ENCODE data around the gene SLCO3A1. TPM values are rescaled to one million over a fixed set of nuclear protein-coding genes. Genes with fewer than 3 reads are reported as not detected.

The SLCO3A1 gene
- total and polyA plus RNA-seq, 12 donors: 1.8 to 26.6 (median 17.2) TPM

DNA sequence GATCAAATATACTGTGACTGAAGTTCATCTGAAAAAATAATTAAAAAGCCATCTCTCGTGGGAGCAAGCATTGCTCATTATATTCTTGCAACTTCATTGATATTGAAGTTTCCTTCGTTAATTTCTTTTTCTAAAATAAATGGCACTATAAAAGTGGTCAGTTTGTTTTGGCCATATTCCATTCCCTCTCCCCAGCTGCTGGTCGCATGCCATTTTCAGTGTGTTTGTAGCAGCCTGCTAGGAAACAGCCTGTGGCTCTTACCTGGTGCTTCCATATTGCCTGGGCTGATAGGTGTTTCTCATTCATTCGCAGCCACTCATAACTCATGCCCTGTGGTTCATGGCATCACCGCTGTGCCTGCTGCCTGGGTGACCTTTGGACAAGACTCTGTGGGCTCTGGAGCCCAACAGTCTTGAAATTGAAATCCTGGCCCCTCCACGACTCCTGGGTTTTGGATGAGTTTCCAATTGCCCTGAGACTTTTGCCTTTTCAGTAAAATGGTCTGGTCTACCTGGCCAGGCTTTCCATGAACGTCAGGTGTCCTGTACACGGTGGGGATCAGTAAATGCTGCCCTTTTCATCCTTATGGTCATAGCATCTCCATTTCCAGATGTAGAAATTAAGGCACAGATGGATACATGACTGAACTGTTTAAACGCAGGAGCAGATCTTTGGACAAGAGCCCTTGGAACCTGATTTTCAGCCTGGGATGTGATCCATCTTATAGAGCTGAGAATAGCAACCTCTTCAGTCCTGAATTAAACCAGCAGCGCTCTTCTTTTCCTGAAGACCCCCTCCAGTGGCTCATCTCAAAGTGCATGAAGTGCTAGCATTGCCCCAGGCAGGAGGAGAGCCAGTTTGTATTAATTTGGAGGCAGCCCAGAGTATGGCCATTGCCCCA, 69.4 kb downstream of the SLCO3A1 start:
- intact Hi-C loops (cut with DNase I): no loop called here
- TF ChIP-seq, protein P1, sequence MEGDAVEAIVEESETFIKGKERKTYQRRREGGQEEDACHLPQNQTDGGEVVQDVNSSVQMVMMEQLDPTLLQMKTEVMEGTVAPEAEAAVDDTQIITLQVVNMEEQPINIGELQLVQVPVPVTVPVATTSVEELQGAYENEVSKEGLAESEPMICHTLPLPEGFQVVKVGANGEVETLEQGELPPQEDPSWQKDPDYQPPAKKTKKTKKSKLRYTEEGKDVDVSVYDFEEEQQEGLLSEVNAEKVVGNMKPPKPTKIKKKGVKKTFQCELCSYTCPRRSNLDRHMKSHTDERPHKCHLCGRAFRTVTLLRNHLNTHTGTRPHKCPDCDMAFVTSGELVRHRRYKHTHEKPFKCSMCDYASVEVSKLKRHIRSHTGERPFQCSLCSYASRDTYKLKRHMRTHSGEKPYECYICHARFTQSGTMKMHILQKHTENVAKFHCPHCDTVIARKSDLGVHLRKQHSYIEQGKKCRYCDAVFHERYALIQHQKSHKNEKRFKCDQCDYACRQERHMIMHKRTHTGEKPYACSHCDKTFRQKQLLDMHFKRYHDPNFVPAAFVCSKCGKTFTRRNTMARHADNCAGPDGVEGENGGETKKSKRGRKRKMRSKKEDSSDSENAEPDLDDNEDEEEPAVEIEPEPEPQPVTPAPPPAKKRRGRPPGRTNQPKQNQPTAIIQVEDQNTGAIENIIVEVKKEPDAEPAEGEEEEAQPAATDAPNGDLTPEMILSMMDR (IDR thresholded peaks at IDR 0.05): no peak
- TF ChIP-seq POLR2A (IDR thresholded peaks at IDR 0.05): no peak
- Histone ChIP-seq H3K27ac (no peak overlapping the region), H3K27me3 (no peaks in the 10 kb centered on the region), H3K4me1 (replicated peaks in 1 of 2) (peaks cover 0 to 26% of the 10 kb centered on the region in 2 donors), H3K36me3 (replicated peaks in 1 of 2) (no peaks in the 10 kb centered on the region), H3K9me3 (replicated peaks in 1 of 3) (no peaks in the 10 kb centered on the region), H3K4me3 (no peak overlapping the region)
- 68 to 78% (median 75%) methylated on average over 10 of the region's 10 CpGs for WGBS, 4 donors
- DNase-seq: no peak

DNA sequence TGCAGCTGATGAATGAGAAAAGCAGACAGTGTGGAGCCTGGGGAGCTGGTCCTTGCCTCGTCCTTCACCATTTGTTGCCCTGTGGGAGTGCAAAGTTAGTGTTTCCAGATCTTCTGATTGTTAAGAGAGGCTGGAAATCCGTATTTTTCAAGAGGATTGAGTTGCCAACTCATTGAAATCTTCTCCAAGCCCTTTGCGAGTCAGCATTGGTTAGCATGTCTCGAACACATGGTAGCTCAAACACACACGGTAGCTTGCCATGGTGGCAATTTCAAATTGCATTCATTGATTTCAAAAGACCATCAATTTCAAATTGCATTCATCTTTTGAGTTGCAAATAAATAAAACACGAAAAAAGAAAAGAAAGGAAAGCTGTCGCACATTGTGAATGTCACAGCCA, 70.7 kb downstream of the SLCO3A1 start:
- TF ChIP-seq POLR2A (IDR thresholded peaks at IDR 0.05): no peak
- TF ChIP-seq, protein P1 (IDR thresholded peaks at IDR 0.05): no peak
- Histone ChIP-seq H3K4me3 (no peak overlapping the region), H3K9me3 (replicated peaks in 1 of 3) (no peaks in the 10 kb centered on the region), H3K27ac (no peak overlapping the region), H3K36me3 (replicated peaks in 1 of 2) (no peaks in the 10 kb centered on the region), H3K4me1 (replicated peaks in 1 of 2) (peaks cover 0 to 27% of the 10 kb centered on the region in 2 donors), H3K27me3 (no peaks in the 10 kb centered on the region)
- intact Hi-C loops (cut with DNase I): no loop called here
- no peak for DNase-seq
- 91 to 95% (median 92%) methylated on average over 7 of the region's 7 CpGs for WGBS, 4 donors

DNA sequence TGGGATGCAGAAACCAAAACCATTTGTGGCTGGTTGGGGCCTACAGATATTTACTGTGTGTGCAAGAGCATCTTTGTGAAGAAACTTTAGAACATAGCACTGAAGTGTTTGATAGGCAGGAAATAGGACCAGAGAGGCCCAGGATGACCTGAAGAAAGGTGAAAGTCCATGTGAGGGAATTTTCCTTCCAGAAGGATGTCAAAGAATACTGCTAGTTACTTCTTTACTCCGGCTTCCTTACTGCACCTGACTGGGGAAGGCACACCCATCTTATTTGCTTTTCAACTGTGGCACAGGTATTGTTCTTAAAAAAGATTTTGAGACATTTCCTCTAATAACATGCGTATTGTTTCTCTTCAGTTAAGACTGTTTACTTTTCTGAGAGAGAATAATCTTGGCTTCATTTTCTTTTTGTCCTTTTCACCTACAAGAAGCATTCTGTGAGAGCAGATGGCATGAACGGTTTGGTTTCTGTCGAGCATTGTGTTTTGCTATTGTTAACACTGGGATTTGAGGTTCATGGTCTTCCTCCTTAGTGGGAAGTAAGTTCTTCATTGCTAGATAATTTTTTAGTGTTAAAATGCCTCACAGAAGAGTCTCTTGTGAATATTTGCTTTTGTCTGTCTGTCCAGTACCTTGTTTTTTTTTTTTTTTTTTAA, 71.5 kb downstream of the SLCO3A1 start:
- H3K4me1 ChIP-seq (replicated peaks in 1 of 2): peaks cover 0 to 27% of the 10 kb centered on the region in 2 donors
- no peaks in the 10 kb centered on the region for H3K36me3 ChIP-seq (replicated peaks in 1 of 2)
- DNase-seq: no peak
- H3K4me3 ChIP-seq: no peak overlapping the region
- intact Hi-C loops (cut with DNase I): no loop called here
- no peaks in the 10 kb centered on the region for H3K9me3 ChIP-seq (replicated peaks in 1 of 3)
- H3K27ac ChIP-seq: no peak overlapping the region
- TF ChIP-seq, protein P1 (IDR thresholded peaks at IDR 0.05): no peak
- WGBS, 4 donors: 73 to 91% (median 87%) methylated on average over 4 of the region's 4 CpGs
- no peaks in the 10 kb centered on the region for H3K27me3 ChIP-seq

DNA sequence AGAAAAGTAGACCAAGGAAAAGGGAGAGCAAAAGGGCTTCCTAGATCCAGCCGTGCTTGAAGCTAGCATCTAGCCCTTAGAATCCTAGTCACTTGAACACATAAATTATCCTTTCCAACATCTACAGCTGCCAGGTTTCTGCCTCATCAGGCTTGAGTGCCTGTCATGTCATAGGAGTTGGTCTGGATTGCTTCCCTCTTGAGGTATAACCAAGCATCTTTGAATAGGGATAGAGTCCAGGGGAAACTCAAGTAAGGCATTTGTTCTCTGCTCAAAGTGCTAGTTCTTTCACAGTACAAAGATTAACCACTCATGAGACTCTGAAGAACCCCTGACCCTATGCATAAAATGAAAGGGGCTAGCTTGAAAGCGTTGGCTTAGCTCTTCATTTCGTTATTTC, 72.3 kb downstream of the SLCO3A1 start:
- 92 to 97% (median 95%) methylated on average over 3 of the region's 3 CpGs for WGBS, 4 donors
- no peak overlapping the region for H3K27ac ChIP-seq
- peaks cover 0 to 27% of the 10 kb centered on the region in 2 donors for H3K4me1 ChIP-seq (replicated peaks in 1 of 2)
- H3K9me3 ChIP-seq (replicated peaks in 1 of 3): no peaks in the 10 kb centered on the region
- intact Hi-C loops (cut with DNase I): no loop called here
- no peaks in the 10 kb centered on the region for H3K27me3 ChIP-seq
- H3K4me3 ChIP-seq: no peak overlapping the region
- no peaks in the 10 kb centered on the region for H3K36me3 ChIP-seq (replicated peaks in 1 of 2)
- no peak for TF ChIP-seq POLR2A (IDR thresholded peaks at IDR 0.05)
- TF ChIP-seq, protein P1 (IDR thresholded peaks at IDR 0.05): no peak
- DNase-seq: no peak

Measured in adrenal gland (tissue), 12 donors.